ENCODE measurements around the gene STRC.
"Not testable (repeated sequence)": the region's sequence is repeated elsewhere in the genome, so short reads cannot be mapped to it uniquely, and the experiment has no call there.

Gene STRC

DNA sequence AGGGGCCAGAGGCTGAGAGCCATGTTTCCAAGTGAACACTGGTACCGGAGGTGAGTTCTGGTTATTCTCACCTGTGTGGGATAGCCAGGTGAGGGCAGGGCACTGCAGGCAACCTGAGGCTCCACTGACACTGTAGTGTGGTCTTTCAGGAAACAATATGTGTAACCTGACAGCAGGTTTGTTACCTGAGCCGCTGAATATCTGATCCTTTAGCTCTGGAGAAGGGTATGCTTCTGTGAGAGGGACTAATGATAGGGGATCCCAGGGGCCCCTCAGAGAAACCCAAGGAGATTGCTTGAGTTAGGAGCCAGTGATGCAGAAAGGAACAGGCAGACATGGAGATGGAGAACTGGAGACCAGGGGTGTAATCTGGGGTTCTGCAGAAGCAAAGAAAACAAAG is at the start of gene STRC:
TSS of gene STRC (minus strand) at position 101 of the 400 bp plus-strand sequence. CDS start at position 23, 78 bp downstream.
- DNase-seq = not testable (repeated sequence)

DNA sequence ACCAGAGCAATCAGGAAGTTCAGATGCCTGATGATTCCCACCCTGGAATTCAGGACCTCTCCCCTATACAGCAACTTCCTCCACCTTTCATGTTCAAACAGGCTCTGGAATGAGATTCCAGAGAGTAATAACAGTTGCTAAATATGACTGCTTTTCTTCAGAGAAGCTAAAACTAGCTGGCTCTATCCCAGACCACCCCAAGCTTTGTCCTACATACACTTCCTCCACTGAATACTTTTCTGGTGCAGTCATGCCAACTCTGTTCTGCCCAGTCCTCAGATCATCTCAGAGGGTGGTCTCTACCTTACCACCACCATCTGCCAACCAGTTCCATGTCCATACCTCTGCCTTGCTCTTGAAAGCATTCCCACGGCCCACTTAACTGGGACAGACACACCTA is 47.6 kb upstream of the STRC start:
- DNase-seq = not testable (repeated sequence)

DNA sequence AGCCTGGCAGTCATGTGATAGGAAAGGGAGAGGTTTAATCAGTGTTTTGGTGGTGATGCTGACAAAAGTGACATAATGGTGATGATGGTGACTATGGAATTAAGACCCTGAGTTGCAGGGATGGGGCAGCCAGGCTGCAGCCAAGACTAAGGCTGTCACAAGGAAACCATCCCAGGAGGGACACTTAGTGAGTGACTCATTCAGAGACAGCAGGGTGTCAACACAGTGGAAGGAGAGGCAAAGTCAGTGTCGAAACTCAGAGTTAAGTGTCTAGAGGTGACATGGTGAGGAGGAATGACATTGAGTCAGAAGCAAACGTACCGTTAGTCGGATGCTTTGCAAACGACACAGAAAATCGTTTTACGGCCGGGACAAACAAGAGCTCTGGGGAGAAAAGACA is 44.7 kb upstream of the STRC start:
- DNase-seq = not testable (repeated sequence)

DNA sequence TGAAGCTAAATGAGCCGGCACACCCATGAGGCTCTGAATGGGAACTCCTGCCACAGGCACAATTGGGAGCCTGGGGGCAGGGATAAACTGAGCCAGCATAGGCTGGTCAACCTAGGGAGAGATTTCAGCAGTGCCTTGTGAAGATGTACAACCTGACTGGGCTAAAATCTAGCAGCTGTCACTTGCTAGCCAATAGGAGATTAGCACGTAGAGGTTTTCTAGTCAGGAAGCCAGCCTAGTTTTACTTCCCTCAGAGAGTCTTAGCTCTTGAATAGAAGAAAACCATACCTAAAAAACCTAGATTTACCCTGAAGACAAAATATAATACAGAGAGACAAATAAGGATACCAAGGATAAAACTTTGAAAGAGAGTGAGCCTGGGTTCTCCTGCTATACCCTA is 43.7 kb upstream of the STRC start:
- DNase-seq = not testable (repeated sequence)

GRCh38 chr15:43659727-43660126 is 41.1 kb upstream of the STRC start:
- not testable (repeated sequence) for DNase-seq

DNA sequence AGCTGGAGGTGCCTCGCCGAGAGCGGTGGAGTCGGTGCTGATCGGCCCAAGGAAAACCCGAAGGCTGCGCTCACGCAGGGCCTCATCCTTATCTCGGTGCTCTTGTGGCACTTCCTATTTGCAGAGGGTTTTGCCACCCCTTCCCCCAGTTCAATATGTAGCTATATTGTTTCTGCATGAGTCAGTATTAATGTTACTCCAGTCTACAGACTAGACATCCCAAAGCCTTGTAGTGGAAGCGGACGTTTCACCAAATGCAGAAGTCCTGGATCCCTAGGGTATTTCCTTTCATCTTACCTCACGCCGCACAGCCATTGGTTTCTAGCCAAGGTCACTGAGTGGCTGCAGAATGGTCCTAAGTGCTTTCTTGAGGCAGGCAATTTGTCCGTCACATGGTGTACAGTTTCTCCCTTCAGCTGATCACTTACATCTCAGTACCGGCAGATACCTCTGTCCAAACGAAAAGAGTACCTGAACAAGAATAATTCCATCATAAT is 30.9 kb upstream of the STRC start:
- DNase-seq = not testable (repeated sequence)

DNA sequence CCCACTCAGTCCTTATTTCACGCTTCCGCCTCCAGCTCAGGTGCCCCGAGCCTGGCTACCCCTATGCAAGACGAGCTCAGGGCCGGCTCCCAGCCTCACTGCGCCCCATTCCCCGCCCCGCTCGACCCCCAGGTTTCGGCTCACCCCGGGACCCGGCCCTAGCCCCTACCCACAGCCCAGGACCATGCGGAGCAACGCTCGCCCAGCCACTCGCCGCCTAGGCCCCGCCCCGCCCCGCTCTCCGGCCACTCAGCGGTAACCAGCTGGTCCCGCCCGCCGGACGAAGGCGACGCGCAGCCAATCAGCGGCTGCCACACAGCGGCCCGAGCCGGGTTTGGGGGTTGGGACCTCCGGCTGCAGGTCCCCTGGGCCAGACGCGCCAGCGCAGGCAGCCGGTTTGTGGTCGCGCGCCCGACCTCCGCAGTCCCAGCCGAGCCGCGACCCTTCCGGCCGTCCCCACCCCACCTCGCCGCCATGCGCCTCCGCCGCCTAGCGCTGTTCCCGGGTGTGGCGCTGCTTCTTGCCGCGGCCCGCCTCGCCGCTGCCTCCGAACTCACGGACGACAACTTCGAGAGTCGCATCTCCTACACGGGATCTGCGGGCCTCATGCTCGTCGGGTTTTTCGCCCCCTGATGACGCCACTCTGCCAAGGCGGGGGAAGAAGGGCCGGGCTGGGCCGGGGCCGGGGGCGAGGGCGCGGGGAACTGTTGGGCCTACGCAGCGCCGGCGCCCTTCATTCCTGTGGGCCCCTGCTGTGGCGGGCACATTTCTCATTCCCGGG is 30.2 kb upstream of the STRC start, which contains the start of gene CATSPER2:
TSS of gene CATSPER2 (minus strand) at position 196 of the 781 bp plus-strand sequence. CDS start 783 bp downstream, outside the sequence.
- no peak for DNase-seq

DNA sequence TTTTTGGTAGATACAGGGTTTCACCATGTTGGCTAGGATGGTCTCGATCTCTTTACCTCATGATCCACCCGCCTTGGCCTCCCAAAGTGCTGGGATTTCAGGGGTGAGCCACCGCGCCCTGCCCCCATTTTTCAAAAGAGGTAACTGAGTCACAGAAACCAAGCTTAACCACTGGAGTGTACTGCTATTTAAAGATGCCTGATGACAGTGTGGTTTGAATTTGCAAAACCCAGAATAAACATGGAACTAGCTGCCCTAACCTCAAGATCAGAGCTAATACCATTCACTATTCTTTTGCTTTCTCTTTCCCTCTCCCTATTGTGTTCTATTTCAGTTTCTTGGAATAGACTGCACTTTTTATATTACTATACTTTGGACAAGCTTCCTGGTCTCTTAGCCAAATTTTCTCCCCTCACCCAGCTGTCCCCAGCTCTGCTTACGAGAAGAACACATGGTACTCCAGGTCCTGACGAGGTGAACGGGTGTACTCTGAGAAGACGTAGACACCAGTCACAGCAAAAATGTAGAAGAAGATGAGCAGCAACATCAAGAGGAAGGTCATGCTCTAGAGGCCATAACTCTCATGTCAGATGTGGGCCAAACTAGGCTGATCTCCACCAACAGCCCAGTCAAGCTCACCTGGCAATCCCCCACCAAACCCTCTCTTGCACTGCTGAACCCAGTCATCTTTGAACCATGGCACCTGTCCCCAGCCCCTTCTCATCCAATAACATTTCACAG is 20.0 kb upstream of the STRC start:
- DNase-seq = not testable (repeated sequence)

- not testable (repeated sequence) for DNase-seq
These were observed 8.3 kb upstream of the STRC start for GRCh38 chr15:43626937-43627336.

GRCh38 chr15:43625106-43625505 is 6.5 kb upstream of the STRC start:
- no peak for DNase-seq

DNA sequence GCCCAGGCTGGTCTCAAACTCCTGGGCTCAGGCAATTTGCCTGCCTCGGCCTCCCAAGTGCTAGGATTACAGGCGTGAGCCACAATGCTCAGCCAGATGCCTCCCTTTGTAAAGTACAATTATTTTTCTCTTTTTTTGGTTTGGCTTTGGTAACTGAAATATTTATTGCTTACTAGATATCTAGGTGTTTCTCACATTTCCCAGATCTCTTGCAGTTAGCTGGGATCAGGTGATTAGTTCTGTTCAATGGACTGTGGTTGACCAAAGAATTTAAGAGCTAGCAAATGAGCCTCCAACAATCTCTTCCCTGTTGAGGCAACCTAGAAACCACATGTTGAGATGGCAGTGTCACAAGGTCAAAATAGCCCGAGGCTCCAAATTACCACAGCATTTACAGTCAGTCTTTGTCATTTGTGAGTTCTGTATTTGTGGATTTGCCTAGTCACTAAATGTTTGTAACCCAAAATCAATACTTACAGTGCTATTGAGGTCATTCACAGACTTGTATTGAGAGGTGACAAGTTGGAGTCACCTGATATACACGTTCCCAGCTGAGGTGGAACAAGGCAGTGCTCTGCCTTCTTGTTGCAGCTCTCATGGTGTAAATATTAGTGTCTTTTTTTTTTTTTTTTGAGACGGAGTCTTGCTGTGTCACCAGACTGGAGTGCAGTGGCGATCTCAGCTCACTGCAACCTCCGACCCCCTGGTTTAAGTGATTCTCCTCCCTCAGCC is 3.6 kb upstream of the STRC start:
- not testable (repeated sequence) for DNase-seq

- not testable (repeated sequence) for DNase-seq
These were observed 850 bp downstream of the STRC start for GRCh38 chr15:43617750-43618149.

GRCh38 chr15:43602233-43602632 is 16.4 kb downstream of the STRC start:
- DNase-seq = not testable (repeated sequence)

GRCh38 chr15:43600200-43600599 is 18.4 kb downstream of the STRC start:
- DNase-seq = not testable (repeated sequence)

DNA sequence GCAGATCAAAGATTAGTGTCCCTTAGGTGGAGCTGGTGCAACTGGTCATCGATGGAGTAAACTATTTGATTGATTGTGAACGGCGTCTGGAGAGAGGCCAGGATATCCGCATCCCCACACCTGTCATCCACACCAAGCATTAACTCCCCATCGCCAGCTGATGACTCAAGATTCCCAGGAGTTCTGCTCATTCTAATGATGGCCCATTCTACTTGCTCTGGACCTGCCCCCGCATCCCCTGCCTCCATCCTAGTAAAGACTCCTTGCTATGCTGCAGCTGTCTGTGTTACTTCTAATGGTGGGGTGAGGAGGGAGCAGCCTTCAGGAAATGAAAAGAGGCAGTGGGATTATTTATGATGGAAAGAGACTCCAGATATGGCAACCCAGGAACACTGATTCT is 19.5 kb downstream of the STRC start:
- DNase-seq = not testable (repeated sequence)

DNA sequence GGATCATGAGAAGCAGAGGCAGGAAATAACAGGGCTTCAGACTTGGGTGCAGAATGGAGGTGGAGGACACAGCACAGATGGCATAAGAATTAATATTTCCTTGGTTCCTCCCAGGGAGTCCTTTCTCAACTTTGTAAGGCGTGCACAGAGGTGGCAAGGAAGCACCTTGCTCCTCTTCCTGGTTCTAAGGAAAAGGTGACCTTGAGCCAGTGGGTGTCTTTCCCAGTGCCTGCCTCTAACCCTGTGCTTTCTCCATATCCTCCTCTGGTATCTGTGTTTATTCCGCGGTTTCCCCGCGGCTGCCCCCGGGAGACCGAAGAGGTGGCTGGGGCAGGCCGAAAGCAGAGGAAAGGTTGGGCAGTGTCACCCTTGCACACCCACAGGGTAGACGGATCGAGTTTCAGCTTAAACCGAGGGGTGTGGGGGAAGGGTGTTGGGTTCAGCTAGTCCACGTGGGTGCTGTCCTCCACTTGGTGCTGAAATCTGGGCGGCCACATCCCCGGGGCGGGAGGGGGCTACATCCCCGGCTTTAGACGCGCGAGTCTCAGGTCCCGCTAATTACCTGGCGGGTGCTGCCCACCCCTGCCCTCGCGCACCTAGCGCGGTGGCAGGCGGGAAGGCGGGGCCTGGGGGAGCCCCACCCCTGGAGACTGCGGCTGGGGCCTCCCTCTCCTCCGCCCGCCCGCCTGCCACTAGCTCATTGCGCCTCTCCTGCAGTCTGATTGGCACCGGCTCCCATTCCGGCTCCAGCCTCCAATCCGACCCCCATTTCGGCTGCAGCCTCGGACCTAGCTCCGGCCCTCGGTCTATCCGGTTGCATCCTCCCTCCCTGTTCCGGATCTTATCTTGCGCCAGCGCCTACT is 25.0 kb downstream of the STRC start, which contains the start of gene CKMT1B:
TSS of gene CKMT1B (plus strand) at position 700 of the 863 bp plus-strand sequence. CDS start 192 bp downstream, outside the sequence.
- not testable (repeated sequence) for DNase-seq

DNA sequence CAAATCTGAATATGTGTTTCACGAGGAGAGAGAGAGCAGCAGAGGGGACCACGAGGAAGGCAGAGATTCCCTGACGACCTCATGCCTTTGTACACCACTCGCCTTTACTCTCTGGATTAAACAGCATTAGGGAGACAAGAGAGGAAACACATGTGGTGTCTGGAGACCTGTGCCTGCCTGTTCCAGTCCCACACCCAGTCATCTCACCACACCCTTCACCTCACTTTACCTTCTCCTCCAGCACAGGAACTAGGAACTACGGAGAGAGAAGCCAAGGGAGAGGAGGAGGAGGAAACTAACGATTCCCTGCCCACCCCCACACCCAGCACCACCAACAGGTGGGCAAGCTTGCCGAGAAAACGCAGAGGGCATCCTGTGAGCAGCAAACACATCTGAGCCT is 25.8 kb downstream of the STRC start:
- DNase-seq = not testable (repeated sequence)

DNA sequence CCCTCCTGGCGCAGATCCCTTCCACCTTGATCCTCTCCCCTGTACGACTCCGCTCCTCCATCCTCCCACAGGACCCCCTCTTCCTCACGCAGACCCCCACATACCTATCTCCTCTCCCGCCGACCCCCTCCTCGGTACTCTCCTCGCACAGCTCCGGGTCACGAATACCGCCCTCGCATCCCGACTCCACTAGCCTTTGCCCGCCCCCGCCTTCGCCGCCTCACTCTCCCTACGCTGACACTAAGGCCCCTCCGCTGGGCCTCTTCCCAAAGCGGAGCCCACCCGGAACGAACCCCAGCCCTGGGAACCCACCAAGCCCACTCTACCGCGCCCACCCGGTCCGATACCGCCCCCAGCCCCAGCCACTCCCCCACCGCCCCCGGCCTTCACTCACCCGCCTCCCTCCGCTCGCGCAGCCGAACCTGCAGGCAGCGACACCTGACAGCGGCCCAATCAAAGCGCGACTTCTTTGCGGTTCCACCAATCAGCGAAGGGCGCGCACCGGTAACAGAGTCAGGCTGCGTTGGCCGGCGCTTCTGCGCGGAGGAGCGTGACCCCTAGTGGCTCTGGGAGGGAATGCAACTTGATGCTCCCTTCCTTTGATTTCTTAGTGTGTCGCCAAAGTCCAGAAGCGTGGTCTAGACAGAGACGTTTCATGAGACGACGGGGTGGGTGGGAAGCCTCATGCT is 28.7 kb downstream of the STRC start, which contains the start of gene PPIP5K1:
TSS of gene PPIP5K1 (minus strand) at position 431 of the 689 bp plus-strand sequence. CDS start 5,704 bp downstream, outside the sequence.
- not testable (repeated sequence) for DNase-seq

GRCh38 chr15:43574607-43575006 is 44.0 kb downstream of the STRC start:
- not testable (repeated sequence) for DNase-seq

DNA sequence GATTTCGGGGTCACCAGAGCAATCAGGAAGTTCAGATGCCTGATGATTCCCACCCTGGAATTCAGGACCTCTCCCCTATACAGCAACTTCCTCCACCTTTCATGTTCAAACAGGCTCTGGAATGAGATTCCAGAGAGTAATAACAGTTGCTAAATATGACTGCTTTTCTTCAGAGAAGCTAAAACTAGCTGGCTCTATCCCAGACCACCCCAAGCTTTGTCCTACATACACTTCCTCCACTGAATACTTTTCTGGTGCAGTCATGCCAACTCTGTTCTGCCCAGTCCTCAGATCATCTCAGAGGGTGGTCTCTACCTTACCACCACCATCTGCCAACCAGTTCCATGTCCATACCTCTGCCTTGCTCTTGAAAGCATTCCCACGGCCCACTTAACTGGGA is 52.0 kb downstream of the STRC start:
- DNase-seq = not testable (repeated sequence)

GRCh38 chr15:43563793-43564192 is 54.8 kb downstream of the STRC start:
- not testable (repeated sequence) for DNase-seq

Data from activated CD4-positive, alpha-beta T cell treated with anti-CD3 and anti-CD28 coated beads for 1 hour (primary cell).